HG03196 (cell line): ENCODE measurements around the gene F7.
"Not testable (repeated sequence)": the region's sequence is repeated elsewhere in the genome, so short reads cannot be mapped to it uniquely, and the experiment has no call there.

ENCODE experiments used
- ATAC-seq: cut with Tn5 transposase; IDR thresholded peaks from one replicate; pipeline ENCODE4 v1.9.1; 2021; ENCODE audit not compliant: unreplicated experiment

F7 gene

GRCh38 chr13:113070855-113071254 lies 34.7 kb upstream of the F7 start:
- ATAC-seq, result no peak

DNA sequence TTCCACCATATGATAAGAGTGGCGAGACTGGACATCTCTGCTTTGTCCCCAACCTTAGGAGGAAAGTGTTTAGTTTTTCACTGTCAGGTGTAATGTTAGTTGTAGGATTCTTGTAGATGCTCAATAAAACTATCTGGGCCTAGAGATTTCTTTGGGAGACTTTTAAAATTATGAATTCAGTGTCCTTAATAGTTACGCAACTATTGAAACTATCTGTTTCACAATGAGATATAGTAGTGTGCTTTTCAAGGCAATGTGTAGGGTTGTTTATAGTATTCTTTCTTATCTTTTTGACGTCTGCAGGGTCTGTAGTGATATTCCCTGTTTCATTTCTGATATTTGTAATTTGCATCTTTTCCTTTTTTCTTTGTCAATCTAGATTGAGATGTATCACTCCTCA lies 33.2 kb upstream of the F7 start:
- ATAC-seq, result no peak

DNA sequence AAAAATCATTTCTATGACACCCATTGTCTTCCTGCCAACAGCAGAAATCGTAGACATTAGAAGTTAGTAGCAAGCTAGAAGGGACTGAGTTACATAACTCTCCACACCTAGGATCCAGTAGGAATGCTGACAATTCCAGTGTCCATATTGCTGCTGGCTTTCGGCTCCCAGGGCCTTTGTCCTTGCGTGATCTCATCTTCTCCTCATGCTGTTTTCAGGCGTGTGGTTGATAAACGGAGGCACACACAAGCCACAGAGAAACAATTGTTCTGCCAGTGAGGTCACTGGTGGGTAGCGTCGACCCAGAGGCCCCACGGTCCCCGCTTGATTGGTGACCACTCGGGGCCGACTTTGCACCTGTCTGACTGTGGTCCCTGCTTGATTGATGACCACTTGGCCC lies 31.6 kb upstream of the F7 start:
- no peak for ATAC-seq

DNA sequence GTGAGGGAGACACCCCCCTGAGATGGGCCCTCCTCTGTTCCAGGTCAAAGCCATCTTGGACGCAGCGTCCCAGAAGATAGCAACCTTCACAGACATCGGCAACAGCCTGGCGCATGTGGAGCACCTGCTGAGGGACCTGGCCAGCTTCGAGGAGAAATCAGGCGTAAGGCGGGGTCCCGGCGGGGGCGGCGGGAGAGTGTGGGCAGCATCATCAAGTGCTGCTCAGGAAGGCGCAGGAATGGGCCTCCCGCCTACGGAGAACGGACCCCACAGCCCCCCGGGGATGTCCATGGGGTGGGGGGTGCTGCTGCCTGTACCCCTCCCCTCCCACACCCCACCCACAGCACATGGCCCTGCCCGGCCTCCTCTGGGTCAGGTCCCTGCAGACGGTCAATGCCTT lies 31.2 kb upstream of the F7 start:
- ATAC-seq, result no peak

DNA sequence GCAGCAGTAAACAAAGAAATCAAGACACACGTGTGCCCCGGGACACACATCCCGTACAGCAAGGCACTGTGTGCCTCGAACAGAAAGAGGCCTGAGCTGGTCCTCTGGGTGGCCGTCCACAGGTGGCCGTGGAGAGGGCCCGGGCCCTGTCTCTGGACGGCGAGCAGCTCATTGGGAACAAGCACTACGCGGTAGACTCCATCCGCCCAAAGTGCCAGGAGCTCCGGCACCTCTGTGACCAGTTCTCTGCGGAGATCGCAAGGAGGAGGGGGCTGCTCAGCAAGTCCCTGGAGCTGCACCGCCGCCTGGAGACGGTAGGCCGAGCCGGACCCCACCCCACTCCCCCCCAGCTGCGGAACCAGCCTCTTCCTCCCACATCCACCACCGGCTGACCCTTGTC lies 30.7 kb upstream of the F7 start:
- no peak for ATAC-seq

- ATAC-seq, result no peak
Observed at GRCh38 chr13:113075711-113076110, 29.9 kb upstream of the F7 start.

DNA sequence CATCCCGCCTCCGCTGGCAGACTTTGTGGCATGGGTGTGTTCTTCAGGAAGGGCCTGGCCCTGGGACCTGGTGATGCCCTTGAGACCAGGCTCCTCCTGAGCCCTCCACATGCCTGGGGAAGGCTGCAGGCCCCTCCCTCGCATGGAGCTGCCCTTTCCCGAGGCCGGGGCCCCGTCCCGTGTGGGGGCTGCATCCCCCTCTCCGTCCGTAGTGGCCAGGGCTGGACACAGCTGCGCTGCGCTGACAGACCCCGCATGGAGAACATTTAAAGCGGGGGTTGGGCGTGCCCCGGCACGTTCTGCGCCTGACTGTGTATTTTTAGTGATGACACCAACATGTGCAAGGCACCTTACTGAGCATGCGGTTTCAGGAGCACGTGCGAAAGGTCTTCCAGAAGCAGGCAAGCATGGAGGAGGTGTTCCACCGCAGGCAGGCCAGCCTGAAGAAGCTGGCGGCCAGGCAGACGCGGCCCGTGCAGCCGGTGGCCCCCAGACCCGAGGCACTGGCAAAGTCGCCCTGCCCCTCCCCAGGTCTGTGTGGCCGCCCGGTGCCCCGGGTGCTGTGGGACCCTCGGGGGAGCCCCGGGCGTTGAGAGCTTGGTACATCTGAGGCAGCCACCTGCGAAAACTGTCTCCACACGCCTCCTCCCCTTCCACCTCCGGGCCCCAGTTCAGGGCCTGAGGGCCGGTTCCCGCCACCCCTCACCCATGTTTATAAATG lies 28.8 kb upstream of the F7 start:
- no peak for ATAC-seq

DNA sequence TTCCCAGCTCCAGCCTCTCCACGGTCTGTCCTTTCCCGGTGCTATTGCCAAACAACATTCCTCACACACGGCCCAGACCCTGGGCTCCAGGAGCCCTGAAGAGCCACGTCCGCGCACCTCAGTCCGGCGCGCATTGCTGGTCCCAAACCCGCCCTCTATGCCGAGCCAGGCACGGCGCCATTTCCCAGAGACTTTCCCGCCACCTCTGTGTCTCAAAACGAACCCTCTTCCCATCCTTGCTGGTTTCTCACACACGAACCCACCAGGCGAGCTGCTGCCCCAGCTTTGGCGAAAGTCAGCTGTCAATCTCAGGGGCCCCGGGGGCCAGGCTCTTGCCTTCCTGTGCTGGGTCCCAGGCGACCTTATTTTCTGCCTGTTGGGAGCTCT lies 28.0 kb upstream of the F7 start:
- ATAC-seq, result no peak

- ATAC-seq, result no peak
Observed at GRCh38 chr13:113077953-113078901, 27.4 kb upstream of the F7 start.

DNA sequence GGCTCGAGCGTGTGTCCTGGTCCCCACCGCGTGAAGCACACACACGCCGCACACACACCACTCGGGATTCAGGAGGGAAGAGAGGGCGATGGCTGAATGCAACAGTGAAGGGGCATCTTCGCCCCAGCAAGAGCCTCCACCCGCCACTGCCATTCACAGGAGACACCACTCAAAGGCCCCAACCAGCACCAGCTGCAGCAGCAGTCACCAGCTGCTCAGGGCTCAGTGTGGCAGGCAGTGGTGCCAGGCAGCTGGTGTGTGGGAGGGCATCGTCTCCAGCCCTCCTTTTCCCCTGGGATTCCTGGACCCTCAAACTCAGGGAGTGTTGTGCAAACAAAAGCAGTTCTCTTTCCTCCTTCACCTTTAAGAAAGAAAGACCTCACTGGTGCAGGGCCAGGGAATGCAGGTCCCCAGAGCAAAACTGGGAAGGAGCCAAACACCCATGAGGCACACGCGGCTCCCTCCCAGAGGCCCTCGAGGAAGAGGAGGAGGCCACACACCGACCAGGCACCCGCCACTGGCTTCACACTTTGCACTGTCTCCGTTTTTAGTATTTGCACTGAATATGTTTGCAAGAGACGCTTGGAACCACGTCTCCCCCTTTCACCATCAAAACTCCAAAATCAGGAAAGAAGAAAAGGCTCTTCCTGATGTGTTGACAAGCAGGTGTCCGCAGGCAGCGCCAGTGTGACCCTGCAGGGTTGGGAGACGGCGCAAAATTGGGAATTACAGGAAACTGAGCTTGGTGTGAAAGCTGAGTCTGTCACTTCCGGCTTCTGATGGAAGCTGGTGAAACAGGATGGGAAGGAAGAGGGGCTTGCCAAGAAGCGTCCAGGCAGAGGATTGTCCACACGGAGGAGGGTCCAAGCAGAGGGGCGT lies 26.4 kb upstream of the F7 start:
- ATAC-seq, result no peak

GRCh38 chr13:113079781-113080080 lies 25.9 kb upstream of the F7 start:
- ATAC-seq, result not testable (repeated sequence)

DNA sequence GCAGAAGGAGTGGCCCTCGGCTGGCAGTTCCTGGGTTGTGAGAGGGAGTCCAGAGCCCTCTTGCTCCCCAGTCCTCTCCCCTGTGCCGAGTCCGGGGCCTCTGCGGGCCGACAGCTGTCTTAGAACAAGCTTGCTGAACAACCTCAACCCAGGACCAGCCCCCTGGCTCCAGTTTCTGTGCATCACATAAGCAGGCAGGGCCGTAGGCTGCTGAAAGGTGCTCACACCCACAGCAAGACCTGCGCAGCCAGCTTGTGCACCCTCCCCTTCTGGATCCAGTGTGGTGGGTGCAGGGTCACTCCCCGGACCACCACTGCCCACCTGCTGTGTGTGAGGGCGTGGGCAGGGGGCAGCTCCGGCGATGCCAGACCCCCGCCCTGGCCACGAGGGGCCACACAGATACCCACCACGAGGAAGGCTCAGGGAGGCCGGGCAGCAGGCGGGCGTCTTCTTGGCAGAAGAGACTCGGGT lies 25.2 kb upstream of the F7 start:
- ATAC-seq, result no peak

GRCh38 chr13:113080901-113081521 lies 24.6 kb upstream of the F7 start:
- ATAC-seq, result no peak

DNA sequence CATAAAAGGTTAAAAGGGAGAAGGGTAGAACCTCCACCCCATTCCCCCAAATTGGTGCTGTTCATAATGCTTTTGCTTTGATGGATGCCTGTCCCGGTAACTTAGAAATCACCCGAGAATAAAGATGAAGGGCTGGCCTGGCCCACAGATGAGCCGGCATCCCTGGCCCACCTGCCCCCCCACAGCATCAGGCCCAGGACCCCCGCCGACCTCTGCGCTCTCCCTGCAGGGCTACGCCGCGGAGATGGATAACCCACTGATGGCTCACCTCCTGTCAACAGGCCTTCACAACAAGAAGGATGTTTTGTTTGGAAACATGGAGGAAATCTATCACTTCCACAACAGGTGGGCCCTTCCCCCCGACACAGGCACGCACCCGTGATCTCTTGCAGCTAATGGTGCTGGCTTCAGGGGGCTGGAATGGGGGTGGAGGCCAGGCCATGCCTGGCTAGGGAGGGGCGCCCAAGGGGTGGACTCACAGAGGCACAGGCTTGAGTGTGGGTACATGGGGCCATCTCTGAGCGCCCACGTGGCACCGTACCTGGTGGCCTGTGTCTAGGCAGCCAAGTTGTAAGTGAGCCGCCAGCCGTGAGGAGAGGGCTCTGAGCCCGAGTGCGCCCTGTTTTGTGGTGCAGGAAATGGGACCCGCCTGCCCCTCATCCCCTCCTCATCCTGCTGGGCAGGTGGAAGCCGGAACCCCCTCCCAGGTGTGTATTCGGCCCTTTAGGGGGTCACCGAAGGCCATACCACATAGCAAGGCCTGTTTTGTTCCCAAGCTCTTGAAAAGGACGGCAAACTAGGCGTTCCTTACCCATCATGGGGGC lies 23.2 kb upstream of the F7 start:
- no peak for ATAC-seq

- no peak for ATAC-seq
Observed at GRCh38 chr13:113083022-113083373, 22.6 kb upstream of the F7 start.

DNA sequence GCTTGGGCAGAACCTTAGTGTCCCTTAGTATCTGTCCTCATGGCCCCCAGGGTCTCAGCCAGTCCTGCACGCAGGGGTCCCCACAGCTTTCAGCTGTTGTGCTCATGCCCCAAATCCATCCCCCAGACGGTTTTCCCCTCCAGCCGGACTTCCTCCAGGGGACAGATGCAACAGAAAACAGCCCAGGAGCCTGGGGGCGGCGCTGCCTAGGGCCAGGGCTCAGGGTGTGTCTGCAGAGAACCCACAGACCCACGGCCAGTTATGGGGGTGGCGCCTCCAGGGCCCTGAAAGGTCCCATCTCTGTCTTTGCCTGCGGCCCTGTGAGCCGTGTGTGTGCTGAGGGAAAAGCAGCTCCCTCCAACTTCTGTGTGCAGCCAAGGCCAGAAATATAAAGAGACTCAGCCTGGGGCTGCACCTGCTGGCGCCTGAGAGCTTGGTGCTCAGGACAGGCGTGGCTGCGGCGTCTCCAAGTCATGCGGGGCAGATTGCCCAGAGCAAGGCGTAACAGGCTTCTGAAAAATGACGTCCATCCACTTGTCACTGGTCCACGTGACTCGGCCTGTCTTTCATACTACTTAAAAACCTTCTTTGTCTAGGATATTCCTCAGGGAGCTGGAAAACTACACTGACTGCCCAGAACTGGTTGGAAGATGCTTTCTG lies 22.1 kb upstream of the F7 start:
- no peak for ATAC-seq

DNA sequence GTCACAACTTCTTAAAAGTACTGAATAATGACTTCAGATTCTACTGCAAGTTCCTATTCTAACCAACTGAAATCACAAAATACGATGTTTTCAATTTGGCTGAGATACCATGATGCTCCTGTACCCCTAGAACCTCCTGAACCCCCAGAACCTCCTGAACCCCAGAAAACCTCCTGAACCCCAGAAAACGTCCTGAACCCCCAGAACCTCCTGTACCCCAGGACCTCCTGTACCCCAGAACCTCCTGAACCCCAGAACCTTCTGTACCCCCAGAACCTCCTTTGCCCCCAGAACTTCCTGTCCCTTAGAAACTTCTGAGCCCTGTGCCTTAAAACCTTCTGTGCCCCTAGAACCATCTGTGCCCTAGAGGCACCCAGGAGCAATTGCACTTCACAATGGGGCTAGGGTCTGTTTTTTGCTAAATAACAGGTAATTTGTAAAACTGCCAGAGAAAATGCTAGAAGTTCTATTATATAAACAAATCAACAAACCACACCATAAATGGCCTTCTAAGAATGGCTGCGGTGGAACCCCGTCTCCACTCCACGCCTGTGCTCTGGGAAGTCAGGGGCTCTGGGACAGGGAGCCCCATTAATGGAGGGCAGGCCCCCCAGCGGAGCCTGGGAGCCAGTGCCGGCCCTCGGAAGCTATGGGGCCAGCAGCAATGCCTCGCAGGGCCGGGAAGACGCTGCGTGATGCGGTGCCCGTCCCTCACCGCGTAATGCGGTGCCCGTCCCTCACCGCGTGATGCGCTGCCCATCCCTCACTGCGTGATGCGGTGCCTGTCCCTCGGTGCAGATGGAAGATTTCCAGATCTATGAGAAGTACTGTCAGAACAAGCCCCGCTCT lies 21.3 kb upstream of the F7 start:
- ATAC-seq, result no peak

GRCh38 chr13:113084943-113085540 lies 20.5 kb upstream of the F7 start:
- no peak for ATAC-seq
